Activated CD8-positive, alpha-beta T cell treated with anti-CD3 and anti-CD28 coated beads for 36 hours (primary cell): Measurements from ENCODE around the gene CASP3. TPM values are rescaled to one million over a fixed set of nuclear protein-coding genes. Genes with fewer than 3 reads are reported as not detected.
A peak's percentile ranks its signal among the peaks of the same experiment; 100 is the strongest.

Experiments used
- ATAC-seq: fragments of 200-7000 bp; cut with Tn5 transposase; one replicate; pipeline ENCODE4 v1.10.0; 2021; ENCODE audit warnings: mild to moderate bottlenecking, moderate library complexity
- CTCF ChIA-PET: fragments of 350-600 bp; sonication (Branson Sonifier 250); formaldehyde crosslinking; loops from one replicate; lab custom pipeline; 2021; ENCODE audit warnings: antibody characterized with exemption; lab: Charles Lee
- POLR2A ChIA-PET: fragments of 350-600 bp; sonication (Branson Sonifier 250); formaldehyde crosslinking; loops from one replicate; lab custom pipeline; 2021; ENCODE audit warnings: antibody characterized with exemption; lab: Charles Lee
- DNase-seq: peaks from one replicate; pipeline ENCODE4 v3.0.0-alpha.2; 2020
- H3K27ac Mint-ChIP-seq: one replicate; pipeline ENCODE4 v1.8.0; 2021; ENCODE audit warnings: mild to moderate bottlenecking, mixed read lengths
- H3K27me3 Mint-ChIP-seq: one replicate; pipeline ENCODE4 v1.8.0; 2021; ENCODE audit warnings: mixed read lengths
- H3K36me3 Mint-ChIP-seq: one replicate; pipeline ENCODE4 v1.8.0; 2021; ENCODE audit warnings: low read depth, mixed read lengths
- H3K4me1 Mint-ChIP-seq: one replicate; pipeline ENCODE4 v1.8.0; 2021; ENCODE audit warnings: low read depth, mixed read lengths
- H3K4me3 Mint-ChIP-seq: one replicate; pipeline ENCODE4 v1.8.0; 2021; ENCODE audit warnings: mild to moderate bottlenecking, moderate library complexity, mixed read lengths
- H3K9me3 Mint-ChIP-seq: one replicate; pipeline ENCODE4 v1.8.0; 2021; ENCODE audit warnings: mixed read lengths
- intact Hi-C: fragments of 100-400 bp; cut with micrococcal nuclease; formaldehyde crosslinking; loops from one replicate; pipeline ENCODE4 v1.10.0; 2022
- total RNA-seq, 2 experiments: library from RNA; stranded (reverse); gene quantifications; one replicate each; pipeline ENCODE4 v1.2.3, GENCODE V29; 2021
- TF ChIP-seq, protein P1 (sequence below): fragments of 200-600 bp; IDR thresholded peaks from one replicate; pipeline ENCODE4 v1.8.0; 2022; ENCODE audit warnings: antibody characterized with exemption, mild to moderate bottlenecking

Gene CASP3
- total RNA-seq, 2 experiments from 2014 or later: 96.9 to 100 TPM

- Mint-ChIP-seq H3K27me3 (no peaks in the 10 kb centered on the region), H3K27ac (peak overlapping the region; percentile 86), H3K4me1 (peaks cover 40% of the 10 kb centered on the region), H3K4me3 (peak overlapping the region; percentile 94), H3K9me3 (no peaks in the 10 kb centered on the region), H3K36me3 (peaks cover 43% of the 10 kb centered on the region)
- ATAC-seq (peak; percentile 3), DNase-seq (peak; percentile 33)
- intact Hi-C loops: loop anchor here (5.0 kb wide), 3 partner anchors 82 to 178 kb away; partner anchors contain the start of genes CENPU and IRF2
- ChIA-PET CTCF (interaction anchor here (0.8 to 4.4 kb wide), 4 partner anchors 12 to 385 kb away, joined by 3 to 22 read pairs (median 3); no protein-coding TSS in a partner anchor), POLR2A (interaction anchor here (0.7 to 4.3 kb wide), 6 partner anchors 9 to 384 kb away, joined by 3 to 34 read pairs (median 5); partner anchors contain the start of genes CENPU and IRF2)
- TF ChIP-seq, protein P1, sequence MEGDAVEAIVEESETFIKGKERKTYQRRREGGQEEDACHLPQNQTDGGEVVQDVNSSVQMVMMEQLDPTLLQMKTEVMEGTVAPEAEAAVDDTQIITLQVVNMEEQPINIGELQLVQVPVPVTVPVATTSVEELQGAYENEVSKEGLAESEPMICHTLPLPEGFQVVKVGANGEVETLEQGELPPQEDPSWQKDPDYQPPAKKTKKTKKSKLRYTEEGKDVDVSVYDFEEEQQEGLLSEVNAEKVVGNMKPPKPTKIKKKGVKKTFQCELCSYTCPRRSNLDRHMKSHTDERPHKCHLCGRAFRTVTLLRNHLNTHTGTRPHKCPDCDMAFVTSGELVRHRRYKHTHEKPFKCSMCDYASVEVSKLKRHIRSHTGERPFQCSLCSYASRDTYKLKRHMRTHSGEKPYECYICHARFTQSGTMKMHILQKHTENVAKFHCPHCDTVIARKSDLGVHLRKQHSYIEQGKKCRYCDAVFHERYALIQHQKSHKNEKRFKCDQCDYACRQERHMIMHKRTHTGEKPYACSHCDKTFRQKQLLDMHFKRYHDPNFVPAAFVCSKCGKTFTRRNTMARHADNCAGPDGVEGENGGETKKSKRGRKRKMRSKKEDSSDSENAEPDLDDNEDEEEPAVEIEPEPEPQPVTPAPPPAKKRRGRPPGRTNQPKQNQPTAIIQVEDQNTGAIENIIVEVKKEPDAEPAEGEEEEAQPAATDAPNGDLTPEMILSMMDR: no peak
Observed at GRCh38 chr4:184649971-184650855, 966 bp upstream of the CASP3 start.

DNA sequence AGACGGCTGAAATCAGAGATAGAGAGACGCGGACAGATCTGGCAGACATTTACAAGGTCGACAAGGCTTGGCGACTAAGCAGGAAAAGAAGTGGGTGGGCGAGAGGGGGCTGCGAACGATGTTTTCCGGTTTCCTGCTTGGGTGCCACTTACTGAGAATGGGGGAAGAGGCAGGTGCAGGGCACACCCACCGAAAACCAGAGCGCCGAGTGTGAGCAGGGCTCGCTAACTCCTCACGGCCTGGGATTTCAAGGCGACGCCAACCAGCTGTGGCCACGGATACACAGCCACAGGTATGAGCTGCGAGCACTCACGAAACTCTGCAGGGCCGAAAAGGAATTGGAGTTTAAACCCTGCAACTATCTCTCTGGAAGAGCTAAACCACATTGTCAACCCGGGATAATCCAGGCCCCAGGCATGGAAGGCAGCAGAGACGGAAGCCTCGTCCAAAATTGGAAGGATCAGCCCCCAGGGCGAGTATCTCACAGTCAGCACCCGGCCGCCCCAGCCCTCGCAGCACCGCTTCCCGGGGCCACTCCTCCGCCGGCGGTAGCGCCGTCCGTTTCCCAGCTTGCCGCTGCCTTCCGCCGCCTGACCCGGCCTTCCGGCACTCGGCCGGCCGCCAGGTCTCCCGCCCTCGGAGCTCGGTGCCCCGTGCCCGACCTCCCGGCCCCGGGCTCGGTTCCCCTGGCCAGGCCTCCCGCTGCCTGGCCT lies 778 bp downstream of the CASP3 start:
- H3K27ac Mint-ChIP-seq: peak overlapping the region; percentile 92
- TF ChIP-seq, protein P1: no peak
- H3K4me3 Mint-ChIP-seq: peak overlapping the region; percentile 94
- peaks cover 53% of the 10 kb centered on the region for H3K4me1 Mint-ChIP-seq
- DNase-seq (peak; percentile 76), ATAC-seq (peak; percentile 26)
- intact Hi-C loops: loop anchor here (5.0 kb wide), 3 partner anchors 84 to 176 kb away; partner anchors contain the start of genes CENPU and IRF2
- POLR2A ChIA-PET: interaction anchor here (0.6 to 4.3 kb wide), 11 partner anchors 13 to 384 kb away, joined by 3 to 34 read pairs (median 5); partner anchors contain the start of genes CENPU and IRF2
- no peaks in the 10 kb centered on the region for H3K9me3 Mint-ChIP-seq
- peaks cover 49% of the 10 kb centered on the region for H3K36me3 Mint-ChIP-seq
- CTCF ChIA-PET: interaction anchor here (0.7 to 4.4 kb wide), 4 partner anchors 14 to 384 kb away, joined by 3 to 22 read pairs (median 4); partner anchors contain the start of gene CENPU
- H3K27me3 Mint-ChIP-seq: no peaks in the 10 kb centered on the region

- DNase-seq (no peak), ATAC-seq (no peak)
- ChIA-PET CTCF (interaction anchor here (0.8 to 4.4 kb wide), 3 partner anchors 14 to 383 kb away, joined by 3 to 22 read pairs (median 4); no protein-coding TSS in a partner anchor), POLR2A (interaction anchor here (0.9 to 4.3 kb wide), 8 partner anchors 9 to 384 kb away, joined by 3 to 34 read pairs (median 5); partner anchors contain the start of gene CENPU)
- Mint-ChIP-seq H3K27me3 (no peaks in the 10 kb centered on the region), H3K36me3 (peaks cover 52% of the 10 kb centered on the region), H3K4me1 (peaks cover 56% of the 10 kb centered on the region), H3K9me3 (no peaks in the 10 kb centered on the region), H3K4me3 (peak overlapping the region; percentile 94), H3K27ac (peak overlapping the region; percentile 92)
- intact Hi-C loops: loop anchor here (5.0 kb wide), 3 partner anchors 84 to 176 kb away; partner anchors contain the start of genes CENPU and IRF2
- TF ChIP-seq, protein P1: no peak
Observed at GRCh38 chr4:184648054-184648312, 1.3 kb downstream of the CASP3 start.

DNA sequence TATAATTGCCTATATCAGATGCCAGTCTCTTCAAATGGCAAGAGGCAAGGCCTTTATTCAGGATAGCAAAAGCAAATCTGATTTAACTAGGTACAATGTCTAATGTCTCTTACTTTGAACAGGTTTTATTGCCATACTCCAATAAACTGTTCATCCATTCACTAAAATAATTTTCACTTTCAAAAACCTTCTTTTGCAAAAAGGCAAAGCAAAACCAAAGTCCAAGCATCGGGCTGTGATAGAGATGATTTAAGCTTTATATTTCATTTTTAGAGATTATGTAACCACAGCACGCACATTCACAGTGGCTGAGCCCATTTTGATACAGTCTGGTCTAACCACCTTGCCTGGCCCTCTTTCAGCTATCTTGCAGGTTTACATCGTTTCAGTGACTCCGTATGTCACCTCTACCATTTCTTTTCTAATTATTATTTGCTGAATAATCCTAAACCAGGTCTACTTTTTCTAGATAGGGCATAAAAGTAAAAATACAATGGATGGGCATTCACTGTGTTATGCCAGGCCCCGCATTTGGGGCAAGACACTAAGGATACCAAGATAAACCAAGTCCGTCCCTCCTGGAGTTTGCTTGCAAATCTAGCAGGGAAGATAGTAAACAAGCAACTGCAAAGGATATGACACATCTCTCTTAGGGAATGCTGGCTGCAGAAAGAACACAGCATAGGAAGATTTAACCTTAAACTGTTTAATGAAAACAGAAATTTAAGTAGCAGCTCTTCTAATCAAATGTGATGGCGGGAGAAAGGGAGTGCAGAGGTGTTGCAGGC lies 1.8 kb downstream of the CASP3 start:
- Mint-ChIP-seq H3K4me1 (peaks cover 61% of the 10 kb centered on the region), H3K36me3 (peaks cover 55% of the 10 kb centered on the region), H3K9me3 (no peaks in the 10 kb centered on the region), H3K4me3 (peak overlapping the region; percentile 94), H3K27me3 (no peaks in the 10 kb centered on the region), H3K27ac (peak overlapping the region; percentile 92)
- no peak for ATAC-seq
- intact Hi-C loops: loop anchor here (5.0 kb wide), 3 partner anchors 85 to 175 kb away; partner anchors contain the start of genes CENPU and IRF2
- DNase-seq: no peak
- TF ChIP-seq, protein P1: no peak
- ChIA-PET POLR2A (interaction anchor here (0.9 to 4.3 kb wide), 5 partner anchors 8 to 365 kb away, joined by 3 to 34 read pairs (median 4); partner anchors contain the start of gene CENPU), CTCF (interaction anchor here (0.8 to 4.4 kb wide), 2 partner anchors 15 to 383 kb away, joined by 4 to 22 read pairs; no protein-coding TSS in a partner anchor)
